K562 (cell line): ENCODE results near the gene POMT2. TPM values are rescaled to one million over a fixed set of nuclear protein-coding genes. Genes with fewer than 3 reads are reported as not detected.

Source experiments
- ATAC-seq: fragments of 200-7000 bp; cut with Tn5 transposase; 3 replicates; pipeline ENCODE4 v1.9.1; 2020; ENCODE audit warnings: moderate library complexity
- BruUV-seq: library from RNA; stranded (reverse); fragments of 400-500 nt; replicated peaks from 2 replicates; lab custom pipeline; 2021; lab: Mats Ljungman, UMichigan
- CTCF ChIA-PET: fragments of 300-600 bp; formaldehyde crosslinking; extraction: SDS; loops from one replicate; lab custom pipeline; 2021; ENCODE audit warnings: low intra/inter-chr PET ratio; lab: Yijun Ruan, JAX
- POLR2A ChIA-PET: fragments of 300-600, 350-650 bp; sonication (Branson Sonifier 250); formaldehyde crosslinking; extraction: SDS; loops from one replicate; lab custom pipeline; 2021; ENCODE audit warnings: antibody characterized with exemption, inconsistent platforms; lab: Yijun Ruan, JAX
- DNase-seq, 4 experiments: peaks; one replicate each; pipeline versions ENCODE4 v3.0.0 to v3.0.0-alpha.2; 2011 to 2018; ENCODE audit warnings: low spot score in 3 of 4, mixed read lengths in 3 of 4; ENCODE audit errors: extremely low read depth in 1 of 4
- FAIRE-seq: peaks from 2 replicates; lab custom pipeline; 2011; peaks lifted over from hg19 to GRCh38; lab: Jason Lieb, UNC
- H2AFZ ChIP-seq: 2 replicates; pipeline ENCODE4 v1.6.0; 2011; ENCODE audit warnings: low read depth, low read length, control low read depth, inconsistent platforms
- H3K27ac ChIP-seq: fragments of 200-600 bp; 3 replicates; pipeline ENCODE4 v1.8.0; 2011; ENCODE audit warnings: low read depth, mild to moderate bottlenecking, control low read depth, inconsistent platforms, low read length, moderate library complexity, mixed read lengths; ENCODE audit errors: extremely low read depth
- H3K27me3 ChIP-seq, 2 experiments: fragments of 300-600 bp in 1 of 2; 2 replicates in 1 of 2; 3 replicates in 1 of 2; pipeline versions ENCODE4 v1.6.0 to v1.8.0; 2011; ENCODE audit warnings: inconsistent platforms in 2 of 2, low read length in 2 of 2, mild to moderate bottlenecking in 1 of 2, mixed read lengths in 1 of 2, moderate library complexity in 1 of 2; ENCODE audit not compliant: control insufficient read depth in 2 of 2, insufficient read depth in 2 of 2
- H3K36me3 ChIP-seq: fragments of 300-600 bp; 3 replicates; pipeline ENCODE4 v1.8.0; 2011; ENCODE audit warnings: mild to moderate bottlenecking, low read length, inconsistent platforms; ENCODE audit not compliant: control insufficient read depth, insufficient read depth
- H3K4me1 ChIP-seq, 2 experiments: fragments of 200-600 bp in 1 of 2; replicated peaks in 1 of 2; 2 replicates in 1 of 2; 3 replicates in 1 of 2; pipeline versions ENCODE4 v1.5.1 to v1.8.0; 2011; ENCODE audit warnings: inconsistent platforms in 2 of 2, low read length in 2 of 2, mild to moderate bottlenecking in 1 of 2, mixed read lengths in 1 of 2, moderate library complexity in 1 of 2; ENCODE audit not compliant: control insufficient read depth in 2 of 2, insufficient read depth in 2 of 2
- H3K4me2 ChIP-seq: 2 replicates; pipeline ENCODE4 v1.6.1; 2011; ENCODE audit warnings: low read length, control low read depth, inconsistent platforms, mixed read lengths; ENCODE audit not compliant: insufficient read depth
- H3K4me3 ChIP-seq: fragments of 200-600 bp; sonication (generic), shearing (Covaris generic); 2 replicates; pipeline ENCODE4 v1.5.1; 2016; ENCODE audit warnings: control low read depth, inconsistent platforms
- H3K79me2 ChIP-seq: fragments of 200-600 bp; 3 replicates; pipeline ENCODE4 v1.8.0; 2011; ENCODE audit warnings: low read length, inconsistent platforms; ENCODE audit not compliant: control insufficient read depth, insufficient read depth
- H3K9ac ChIP-seq, 2 experiments: 2 replicates each; pipeline versions ENCODE4 v1.6.0 to v1.6.1; 2011; ENCODE audit warnings: low read depth in 2 of 2, low read length in 2 of 2, control low read depth in 1 of 2, inconsistent platforms in 1 of 2, mild to moderate bottlenecking in 1 of 2, mixed read lengths in 1 of 2; ENCODE audit not compliant: insufficient read depth in 1 of 2
- H3K9me1 ChIP-seq: one replicate; pipeline ENCODE4 v1.6.0; 2011; ENCODE audit warnings: inconsistent platforms, mild to moderate bottlenecking, low read length, moderate library complexity; ENCODE audit not compliant: control insufficient read depth, insufficient read depth
- H3K9me3 ChIP-seq: replicated peaks from 2 replicates; pipeline ENCODE4 v1.5.1; 2011; ENCODE audit warnings: low read depth, low read length, inconsistent platforms; ENCODE audit not compliant: control insufficient read depth, insufficient read depth
- H4K20me1 ChIP-seq: replicated peaks from 2 replicates; pipeline ENCODE4 v1.6.1; 2011; ENCODE audit warnings: low read length, inconsistent platforms, mixed read lengths; ENCODE audit not compliant: control insufficient read depth, insufficient read depth
- HMG20B ChIP-seq: fragments of 250-450 bp; sonication (Bioruptor Pico); IDR thresholded peaks from 2 replicates; pipeline ENCODE4 v1.5.0; 2021; ENCODE audit warnings: mild to moderate bottlenecking
- HNRNPUL1 ChIP-seq: fragments of 200-400 bp; formaldehyde crosslinking; IDR thresholded peaks from 2 replicates; pipeline ENCODE4 v1.6.1; 2017; ENCODE audit warnings: low read length
- MLX ChIP-seq, 2 experiments: fragments of 450-650 bp in 1 of 2; sonication (generic) in 1 of 2; formaldehyde crosslinking; conservative IDR thresholded peaks; 2 replicates each; pipeline versions ENCODE4 v1.4.0 to v1.8.1; 2020 to 2022; ENCODE audit warnings: mild to moderate bottlenecking in 1 of 2, missing genetic modification reagents in 1 of 2
- SMARCC2 ChIP-seq: fragments of 450-650 bp; IDR thresholded peaks from 2 replicates; pipeline ENCODE4 v1.6.1; 2017; ENCODE audit warnings: antibody characterized with exemption, moderate library complexity, mild to moderate bottlenecking, low read depth
- ZBTB1 ChIP-seq: sonication (generic); formaldehyde crosslinking; IDR thresholded peaks from 2 replicates; pipeline ENCODE4 v1.8.1; 2023; ENCODE audit warnings: missing genetic modification reagents, low read depth, mild to moderate bottlenecking, borderline replicate concordance
- ZBTB49 ChIP-seq: sonication (generic); formaldehyde crosslinking; IDR thresholded peaks from 2 replicates; pipeline ENCODE4 v1.8.0; 2022; ENCODE audit warnings: missing genetic modification reagents, mild to moderate bottlenecking, borderline replicate concordance
- ZNF644 ChIP-seq: fragments of 200-800 bp; sonication (Bioruptor generic); IDR thresholded peaks from 2 replicates; pipeline ENCODE4 v1.6.1; 2016; ENCODE audit warnings: low read depth, missing genetic modification characterization, missing compliant biosample characterization
- WGBS: fragments of 100-300 bp; shearing (Covaris generic); methylation state at CpG from one replicate; pipeline ENCODE4 v1.1.6; 2016; ENCODE audit warnings: low coverage, mixed read lengths; ENCODE audit not compliant: insufficient coverage; ENCODE audit errors: missing lambda C conversion rate; 5-methylcytosine and 5-hydroxymethylcytosine counted together
- in situ Hi-C: fragments of 300-500 bp; cut with MboI; formaldehyde crosslinking; loops from 4 replicates; pipeline ENCODE4 v1.15.0; 2018; ENCODE audit warnings: inconsistent platforms, mixed read lengths
- intact Hi-C: fragments of 100-400 bp; cut with micrococcal nuclease; formaldehyde crosslinking; loops from 2 replicates; pipeline ENCODE4 v1.14.2; 2022
- polyA plus RNA-seq, 8 experiments: library from polyadenylated mRNA; depleted of rRNA in 4 of 8; stranded (reverse) in 5 of 8; unstranded in 3 of 8; fragments of >200 nt; fragmentation: Nextera tagmentation in 2 of 8; fragmentation: Illumina TruSeq in 1 of 8; extraction: Ambion mirVana in 2 of 8; extraction: Trizol in 1 of 8; gene quantifications; 2 replicates each; pipeline versions ENCODE4 v1.2.1 to v1.2.3, GENCODE V29; 2011 to 2014; ENCODE audit warnings: inconsistent platforms in 1 of 8, missing spikeins in 1 of 8
- total RNA-seq, 7 experiments: library from RNA; depleted of rRNA in 6 of 7; stranded (reverse); fragments of >200 nt in 6 of 7; fragmentation: Illumina TruSeq in 2 of 7; extraction: Trizol in 2 of 7; gene quantifications; 2 replicates each; pipeline versions ENCODE4 v1.2.1 to v1.2.3, GENCODE V29; 2011 to 2021; ENCODE audit warnings: low replicate concordance in 1 of 7
- TF ChIP-seq, protein P1 (sequence below): fragments of 250-450 bp; sonication (Bioruptor Pico); IDR thresholded peaks from 2 replicates; pipeline ENCODE4 v1.4.0; 2020; ENCODE audit warnings: mild to moderate bottlenecking, moderate library complexity
- TF ChIP-seq, protein P2 (sequence below): sonication (generic); formaldehyde crosslinking; IDR thresholded peaks from 2 replicates; pipeline ENCODE4 v1.5.0; 2020; ENCODE audit warnings: missing genetic modification reagents

POMT2 gene
- total and polyA plus RNA-seq, 9 of the 15 experiments (the other 6 are each of a cell fraction or from before 2014, with no cell fraction given) = 0.39 to 16.6 (median 7.8) TPM

GRCh38 chr14:77318006-77318553, 2.6 kb downstream of the POMT2 start:
- FAIRE-seq (no peak), ATAC-seq (no peak), DNase-seq (no peak)
- intact Hi-C loops = no loop called here
- Histone ChIP-seq H3K27ac (no peak overlapping the region), H3K27me3 (no peaks in the 10 kb centered on the region), H3K79me2 (peaks cover 20% of the 10 kb centered on the region; the same call in 2 of the 3 replicates), H4K20me1 (0 out of 2 replicates have a peak, but pooled peaks cover 3% of the 10 kb centered on the region), H3K4me1 (peaks cover 10 to 11% of the 10 kb centered on the region in 2 experiments; a peak in 4 of 5 replicates), H2AFZ (no peak overlapping the region), H3K36me3 (no peaks in the 10 kb centered on the region), H3K9me1 (peaks cover 3% of the 10 kb centered on the region), H3K9ac (no peak overlapping the region), H3K9me3 (no peaks in the 10 kb centered on the region), H3K4me3 (no peak overlapping the region), H3K4me2 (no peak overlapping the region)
- in situ Hi-C loops = no loop called here
- BruUV-seq = no TSS peak
- POLR2A ChIA-PET = interaction anchor here (0.7 kb wide), 1 partner anchor 9 kb away, joined by 3 read pairs; no protein-coding TSS in a partner anchor
- CTCF ChIA-PET = no interaction called here
- TF ChIP-seq, protein P1, sequence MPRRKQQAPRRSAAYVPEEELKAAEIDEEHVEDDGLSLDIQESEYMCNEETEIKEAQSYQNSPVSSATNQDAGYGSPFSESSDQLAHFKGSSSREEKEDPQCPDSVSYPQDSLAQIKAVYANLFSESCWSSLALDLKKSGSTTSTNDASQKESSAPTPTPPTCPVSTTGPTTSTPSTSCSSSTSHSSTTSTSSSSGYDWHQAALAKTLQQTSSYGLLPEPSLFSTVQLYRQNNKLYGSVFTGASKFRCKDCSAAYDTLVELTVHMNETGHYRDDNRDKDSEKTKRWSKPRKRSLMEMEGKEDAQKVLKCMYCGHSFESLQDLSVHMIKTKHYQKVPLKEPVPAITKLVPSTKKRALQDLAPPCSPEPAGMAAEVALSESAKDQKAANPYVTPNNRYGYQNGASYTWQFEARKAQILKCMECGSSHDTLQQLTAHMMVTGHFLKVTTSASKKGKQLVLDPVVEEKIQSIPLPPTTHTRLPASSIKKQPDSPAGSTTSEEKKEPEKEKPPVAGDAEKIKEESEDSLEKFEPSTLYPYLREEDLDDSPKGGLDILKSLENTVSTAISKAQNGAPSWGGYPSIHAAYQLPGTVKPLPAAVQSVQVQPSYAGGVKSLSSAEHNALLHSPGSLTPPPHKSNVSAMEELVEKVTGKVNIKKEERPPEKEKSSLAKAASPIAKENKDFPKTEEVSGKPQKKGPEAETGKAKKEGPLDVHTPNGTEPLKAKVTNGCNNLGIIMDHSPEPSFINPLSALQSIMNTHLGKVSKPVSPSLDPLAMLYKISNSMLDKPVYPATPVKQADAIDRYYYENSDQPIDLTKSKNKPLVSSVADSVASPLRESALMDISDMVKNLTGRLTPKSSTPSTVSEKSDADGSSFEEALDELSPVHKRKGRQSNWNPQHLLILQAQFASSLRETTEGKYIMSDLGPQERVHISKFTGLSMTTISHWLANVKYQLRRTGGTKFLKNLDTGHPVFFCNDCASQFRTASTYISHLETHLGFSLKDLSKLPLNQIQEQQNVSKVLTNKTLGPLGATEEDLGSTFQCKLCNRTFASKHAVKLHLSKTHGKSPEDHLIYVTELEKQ (CRISPR knock-in tag) = no peak
- TF ChIP-seq, protein P2, sequence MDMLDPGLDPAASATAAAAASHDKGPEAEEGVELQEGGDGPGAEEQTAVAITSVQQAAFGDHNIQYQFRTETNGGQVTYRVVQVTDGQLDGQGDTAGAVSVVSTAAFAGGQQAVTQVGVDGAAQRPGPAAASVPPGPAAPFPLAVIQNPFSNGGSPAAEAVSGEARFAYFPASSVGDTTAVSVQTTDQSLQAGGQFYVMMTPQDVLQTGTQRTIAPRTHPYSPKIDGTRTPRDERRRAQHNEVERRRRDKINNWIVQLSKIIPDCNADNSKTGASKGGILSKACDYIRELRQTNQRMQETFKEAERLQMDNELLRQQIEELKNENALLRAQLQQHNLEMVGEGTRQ (CRISPR knock-in tag) = no peak
- TF ChIP-seq ZBTB1 (CRISPR knock-in tag) = no peak
- TF ChIP-seq ZNF644 = no peak
- TF ChIP-seq ZBTB49 (CRISPR knock-in tag) = no peak
- TF ChIP-seq HNRNPUL1 = no peak
- no peak for TF ChIP-seq SMARCC2
- TF ChIP-seq HMG20B (CRISPR knock-in tag) = no peak
- TF ChIP-seq MLX (CRISPR knock-in tag; conservative IDR thresholded peaks at IDR 0.05) = no peak
- 52% methylated on average over 5 of the region's 5 CpGs for WGBS
